LNCAP (cell line): ENCODE data around the gene CACYBP.

ENCODE experiments used
- CTCF ChIP-seq: fragments of 450-650 bp; IDR thresholded peaks from 2 replicates; pipeline ENCODE4 v1.5.1; 2017; ENCODE audit warnings: mild to moderate bottlenecking

CACYBP gene

GRCh38 chr1:174991473-174991872 is 8.3 kb upstream of the CACYBP start:
- TF ChIP-seq CTCF = no peak

GRCh38 chr1:174995121-174995520 is 4.6 kb upstream of the CACYBP start:
- no peak for TF ChIP-seq CTCF

- TF ChIP-seq CTCF = no peak
These were observed 3.8 kb upstream of the CACYBP start for GRCh38 chr1:174995916-174996315.

- no peak for TF ChIP-seq CTCF
These were observed 3.3 kb upstream of the CACYBP start for GRCh38 chr1:174996476-174996875.

- TF ChIP-seq CTCF = no peak
These were observed 2.7 kb upstream of the CACYBP start for GRCh38 chr1:174997041-174997440.

GRCh38 chr1:174998569-174999215 is 1.1 kb upstream of the CACYBP start:
- TF ChIP-seq CTCF = peak; percentile 82

- TF ChIP-seq CTCF = no peak
These were observed 371 bp upstream of the CACYBP start for GRCh38 chr1:174999216-174999935.
